ENCODE data around the gene OR13C9.
"Not testable (repeated sequence)": the region's sequence is repeated elsewhere in the genome, so short reads cannot be mapped to it uniquely, and the experiment has no call there.

OR13C9 gene, protein sequence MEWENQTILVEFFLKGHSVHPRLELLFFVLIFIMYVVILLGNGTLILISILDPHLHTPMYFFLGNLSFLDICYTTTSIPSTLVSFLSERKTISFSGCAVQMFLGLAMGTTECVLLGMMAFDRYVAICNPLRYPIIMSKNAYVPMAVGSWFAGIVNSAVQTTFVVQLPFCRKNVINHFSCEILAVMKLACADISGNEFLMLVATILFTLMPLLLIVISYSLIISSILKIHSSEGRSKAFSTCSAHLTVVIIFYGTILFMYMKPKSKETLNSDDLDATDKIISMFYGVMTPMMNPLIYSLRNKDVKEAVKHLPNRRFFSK

DNA sequence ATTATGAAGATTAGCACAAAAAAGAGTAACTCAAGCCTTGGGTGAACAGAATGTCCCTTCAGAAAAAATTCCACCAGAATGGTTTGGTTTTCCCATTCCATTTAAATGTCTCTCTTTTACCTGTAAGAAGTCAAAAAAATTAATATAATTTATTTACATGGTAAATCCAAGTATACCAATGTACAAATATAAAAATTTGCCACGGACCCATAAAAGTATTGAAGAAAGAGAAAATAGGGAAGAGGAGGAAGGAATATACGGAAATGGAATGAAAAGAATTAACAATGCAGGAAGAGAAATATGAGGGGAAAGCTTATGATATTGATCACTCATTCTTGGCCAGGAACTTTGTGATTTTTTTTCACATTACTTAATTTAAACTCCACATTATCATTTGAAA is at the start of gene OR13C9:
TSS of gene OR13C9 (minus strand) at position 101 of the 400 bp plus-strand sequence. CDS start at position 101, 0 bp downstream.
- Histone ChIP-seq H3K4me3 (ENCODE audit: low read depth, low read length) (no peak within 1 kb of the TSS), H3K36me3 (ENCODE audit: control insufficient read depth, insufficient read depth, low read length) (no peaks in the 10 kb centered on the region), H3K9me3 (ENCODE audit: control insufficient read depth, insufficient read depth, low read length) (no peaks in the 10 kb centered on the region), H3K27me3 (ENCODE audit: control insufficient read depth, insufficient read depth, low read length) (no peaks in the 10 kb centered on the region), H3K9ac (ENCODE audit: low read depth, low read length) (no peak within 1 kb of the TSS), H3K4me1 (ENCODE audit: control insufficient read depth, insufficient read depth, low read length) (no peaks in the 10 kb centered on the region), H3K27ac (ENCODE audit: low read depth, low read length) (no peak within 1 kb of the TSS)

DNA sequence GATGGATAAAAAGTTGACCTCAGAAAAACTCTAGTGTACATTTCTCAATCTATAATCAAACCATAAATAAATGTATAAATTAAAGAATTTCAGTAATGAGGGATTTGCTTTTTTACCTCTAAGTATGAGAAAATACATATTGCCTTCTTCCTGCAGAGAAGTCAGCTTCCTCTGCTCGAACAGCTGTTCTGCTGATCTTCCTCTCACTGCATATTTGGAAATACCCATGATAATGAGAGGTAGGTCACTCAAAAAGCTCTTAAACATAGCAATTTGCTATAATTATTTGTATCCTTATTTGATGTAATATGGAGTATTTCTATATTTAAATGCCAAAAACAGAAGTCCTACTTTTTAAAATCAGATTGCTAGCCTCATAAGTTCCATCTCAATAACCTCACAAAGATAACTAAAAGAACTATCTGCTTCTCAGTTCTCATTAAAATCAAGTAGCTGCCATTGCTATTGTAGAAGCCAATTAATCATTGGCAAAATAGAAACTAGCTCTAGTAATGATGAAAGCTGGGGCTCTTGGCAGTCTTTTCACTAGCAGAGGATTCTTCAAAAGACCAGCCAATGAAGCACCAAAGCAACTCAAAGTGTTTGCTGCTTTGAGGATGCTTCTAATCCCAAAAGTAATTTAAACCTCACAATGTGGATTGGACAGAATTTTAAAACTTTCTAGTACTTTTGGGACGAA is 40.6 kb upstream of the OR13C9 start:
- Histone ChIP-seq H3K4me3 (ENCODE audit: low read depth, low read length) (no peak overlapping the region), H3K36me3 (ENCODE audit: control insufficient read depth, insufficient read depth, low read length) (no peaks in the 10 kb centered on the region), H3K27me3 (ENCODE audit: control insufficient read depth, insufficient read depth, low read length) (no peaks in the 10 kb centered on the region), H3K4me1 (ENCODE audit: control insufficient read depth, insufficient read depth, low read length) (no peaks in the 10 kb centered on the region), H3K27ac (ENCODE audit: low read depth, low read length) (no peak overlapping the region), H3K9me3 (ENCODE audit: control insufficient read depth, insufficient read depth, low read length) (no peaks in the 10 kb centered on the region), H3K9ac (ENCODE audit: low read depth, low read length) (no peak overlapping the region)

DNA sequence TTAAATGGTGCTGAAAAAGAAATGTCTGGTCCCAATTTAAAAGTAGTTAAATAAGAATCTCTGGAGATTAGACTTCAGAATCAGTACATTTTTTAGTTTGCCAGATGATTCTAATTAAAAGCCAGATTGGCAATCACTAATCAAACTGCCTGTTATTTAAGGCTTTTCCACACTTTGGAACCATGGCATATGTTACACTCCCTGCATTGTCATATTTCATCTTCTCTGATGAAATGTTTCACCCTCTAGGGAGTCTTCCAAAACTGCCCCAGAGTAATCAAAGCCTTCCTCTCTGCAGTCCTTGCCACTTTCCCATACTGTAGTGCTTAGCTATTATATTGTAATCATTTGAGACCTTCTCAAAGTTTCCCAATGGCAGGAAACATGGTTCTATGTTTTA is 17.5 kb upstream of the OR13C9 start:
- Histone ChIP-seq H3K27ac (ENCODE audit: low read depth, low read length) (no peak overlapping the region), H3K27me3 (ENCODE audit: control insufficient read depth, insufficient read depth, low read length) (no peaks in the 10 kb centered on the region), H3K36me3 (ENCODE audit: control insufficient read depth, insufficient read depth, low read length) (no peaks in the 10 kb centered on the region), H3K4me3 (ENCODE audit: low read depth, low read length) (no peak overlapping the region), H3K9me3 (ENCODE audit: control insufficient read depth, insufficient read depth, low read length) (peaks cover 17% of the 10 kb centered on the region), H3K9ac (ENCODE audit: low read depth, low read length) (no peak overlapping the region), H3K4me1 (ENCODE audit: control insufficient read depth, insufficient read depth, low read length) (no peaks in the 10 kb centered on the region)

DNA sequence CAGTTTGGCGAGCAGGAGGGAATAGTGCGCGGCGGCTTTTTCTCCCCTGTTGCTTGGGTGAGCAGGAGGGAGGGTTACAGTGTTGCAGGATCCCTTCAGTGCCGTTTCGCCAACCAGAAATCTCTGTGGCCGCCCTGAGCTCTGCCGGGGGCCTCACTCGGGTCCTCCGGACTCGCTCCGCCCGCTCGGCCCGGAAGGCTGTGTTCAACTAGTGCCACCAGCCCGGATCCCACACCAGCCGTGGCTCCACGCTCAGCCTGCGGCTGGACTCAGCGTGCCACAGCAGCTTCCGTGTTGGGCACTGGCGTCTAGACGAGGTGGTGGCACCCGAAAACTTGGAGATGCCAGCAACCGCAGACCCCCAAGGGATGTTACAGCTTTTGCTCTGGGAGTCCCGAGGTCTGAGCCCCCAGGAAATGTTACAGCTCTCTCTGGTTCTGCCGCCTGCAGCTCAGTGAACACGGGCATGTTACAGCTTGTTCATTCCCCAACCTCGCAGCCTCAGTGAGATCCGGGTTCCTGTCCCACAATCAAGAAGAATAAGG is 16.0 kb upstream of the OR13C9 start:
- Histone ChIP-seq H3K4me3 (ENCODE audit: low read depth, low read length) (no peak overlapping the region), H3K4me1 (ENCODE audit: control insufficient read depth, insufficient read depth, low read length) (no peaks in the 10 kb centered on the region), H3K9me3 (ENCODE audit: control insufficient read depth, insufficient read depth, low read length) (peaks cover 10% of the 10 kb centered on the region), H3K27me3 (ENCODE audit: control insufficient read depth, insufficient read depth, low read length) (no peaks in the 10 kb centered on the region), H3K9ac (ENCODE audit: low read depth, low read length) (no peak overlapping the region), H3K27ac (ENCODE audit: low read depth, low read length) (no peak overlapping the region), H3K36me3 (ENCODE audit: control insufficient read depth, insufficient read depth, low read length) (no peaks in the 10 kb centered on the region)

DNA sequence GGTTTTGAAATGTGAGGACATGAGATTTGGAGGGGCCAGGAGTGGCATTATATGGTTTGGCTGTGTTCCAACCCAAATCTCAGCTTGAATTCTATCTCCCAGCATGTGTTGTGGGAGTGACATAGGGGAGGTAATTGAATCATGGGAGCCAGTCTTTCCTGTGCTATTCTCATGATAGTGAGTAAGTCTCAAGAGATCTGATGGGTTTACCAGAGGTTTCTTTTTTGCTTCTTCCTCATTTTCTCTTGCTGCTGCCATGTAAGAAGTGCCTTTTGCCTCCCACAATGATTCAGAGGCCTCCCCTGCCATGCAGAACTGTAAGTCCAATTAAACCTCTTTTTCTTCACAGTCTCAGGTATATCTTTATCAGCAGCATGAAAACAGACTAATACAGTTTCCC is 8.0 kb upstream of the OR13C9 start:
- not testable (repeated sequence) for H3K27me3 ChIP-seq (ENCODE audit: control insufficient read depth, insufficient read depth, low read length); H3K4me1 ChIP-seq (ENCODE audit: control insufficient read depth, insufficient read depth, low read length); H3K4me3 ChIP-seq (ENCODE audit: low read depth, low read length); H3K27ac ChIP-seq (ENCODE audit: low read depth, low read length); H3K9me3 ChIP-seq (ENCODE audit: control insufficient read depth, insufficient read depth, low read length); H3K9ac ChIP-seq (ENCODE audit: low read depth, low read length); H3K36me3 ChIP-seq (ENCODE audit: control insufficient read depth, insufficient read depth, low read length)

DNA sequence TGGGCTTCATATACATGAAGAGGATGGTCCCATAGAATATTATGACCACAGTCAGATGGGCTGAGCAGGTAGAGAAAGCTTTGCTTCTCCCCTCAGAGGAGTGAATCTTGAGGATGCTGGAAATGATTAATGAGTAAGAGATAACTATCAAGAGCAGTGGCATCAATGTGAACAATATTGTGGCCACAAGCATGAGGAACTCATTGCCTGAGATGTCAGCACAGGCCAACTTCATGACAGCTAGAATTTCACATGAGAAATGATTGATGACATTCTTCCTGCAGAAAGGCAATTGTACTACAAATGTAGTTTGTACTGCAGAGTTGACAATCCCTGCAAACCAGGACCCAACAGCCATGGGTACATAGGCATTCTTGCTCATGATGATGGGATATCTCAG is 586 bp downstream of the OR13C9 start:
- no peak overlapping the region for H3K4me3 ChIP-seq (ENCODE audit: low read depth, low read length)
- H3K9me3 ChIP-seq (ENCODE audit: control insufficient read depth, insufficient read depth, low read length): no peaks in the 10 kb centered on the region
- no peaks in the 10 kb centered on the region for H3K36me3 ChIP-seq (ENCODE audit: control insufficient read depth, insufficient read depth, low read length)
- no peaks in the 10 kb centered on the region for H3K27me3 ChIP-seq (ENCODE audit: control insufficient read depth, insufficient read depth, low read length)
- no peaks in the 10 kb centered on the region for H3K4me1 ChIP-seq (ENCODE audit: control insufficient read depth, insufficient read depth, low read length)
- H3K9ac ChIP-seq (ENCODE audit: low read depth, low read length): no peak overlapping the region
- no peak overlapping the region for H3K27ac ChIP-seq (ENCODE audit: low read depth, low read length)

DNA sequence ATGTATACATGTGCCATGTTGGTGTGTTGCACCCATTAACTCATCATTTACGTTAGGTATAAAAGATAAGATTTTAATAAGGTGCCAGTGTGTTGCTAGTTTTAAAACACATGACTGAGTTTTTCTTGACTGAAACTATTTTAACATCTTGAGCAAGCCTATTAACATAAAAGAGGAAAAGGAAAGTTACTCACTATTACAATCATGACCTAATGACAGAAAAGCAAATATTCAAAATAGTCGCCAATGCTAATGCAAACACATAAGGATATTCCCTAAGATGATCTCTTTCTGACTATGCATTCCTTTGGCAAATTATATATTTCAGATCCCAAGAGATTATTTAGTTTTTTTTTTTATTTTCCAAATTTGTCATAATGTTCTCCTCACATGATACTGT is 6.8 kb downstream of the OR13C9 start:
- Histone ChIP-seq H3K9ac (ENCODE audit: low read depth, low read length) (no peak overlapping the region), H3K27me3 (ENCODE audit: control insufficient read depth, insufficient read depth, low read length) (no peaks in the 10 kb centered on the region), H3K4me3 (ENCODE audit: low read depth, low read length) (no peak overlapping the region), H3K4me1 (ENCODE audit: control insufficient read depth, insufficient read depth, low read length) (no peaks in the 10 kb centered on the region), H3K9me3 (ENCODE audit: control insufficient read depth, insufficient read depth, low read length) (no peaks in the 10 kb centered on the region), H3K27ac (ENCODE audit: low read depth, low read length) (no peak overlapping the region), H3K36me3 (ENCODE audit: control insufficient read depth, insufficient read depth, low read length) (no peaks in the 10 kb centered on the region)

DNA sequence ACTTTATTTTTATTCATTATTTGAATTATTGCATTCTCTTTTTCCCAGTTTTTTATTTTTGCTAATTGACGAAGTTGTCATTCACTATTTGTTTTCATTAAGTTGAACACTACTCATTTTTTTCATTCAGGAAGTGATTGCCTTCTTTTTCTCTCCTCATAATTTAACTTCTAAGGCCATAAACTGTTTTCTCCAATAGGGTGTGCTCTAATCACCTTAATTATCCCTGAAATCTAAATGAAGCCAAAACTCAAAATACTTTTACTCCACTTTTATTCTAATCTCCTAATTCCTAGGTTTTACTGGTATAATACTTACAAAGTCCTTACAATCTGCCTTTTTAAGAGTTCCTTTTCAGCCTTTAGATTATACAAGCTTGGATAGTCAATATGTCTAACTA is 9.7 kb downstream of the OR13C9 start:
- no peak overlapping the region for H3K4me3 ChIP-seq (ENCODE audit: low read depth, low read length)
- H3K27ac ChIP-seq (ENCODE audit: low read depth, low read length): no peak overlapping the region
- no peaks in the 10 kb centered on the region for H3K4me1 ChIP-seq (ENCODE audit: control insufficient read depth, insufficient read depth, low read length)
- no peaks in the 10 kb centered on the region for H3K36me3 ChIP-seq (ENCODE audit: control insufficient read depth, insufficient read depth, low read length)
- no peaks in the 10 kb centered on the region for H3K9me3 ChIP-seq (ENCODE audit: control insufficient read depth, insufficient read depth, low read length)
- no peak overlapping the region for H3K9ac ChIP-seq (ENCODE audit: low read depth, low read length)
- no peaks in the 10 kb centered on the region for H3K27me3 ChIP-seq (ENCODE audit: control insufficient read depth, insufficient read depth, low read length)

DNA sequence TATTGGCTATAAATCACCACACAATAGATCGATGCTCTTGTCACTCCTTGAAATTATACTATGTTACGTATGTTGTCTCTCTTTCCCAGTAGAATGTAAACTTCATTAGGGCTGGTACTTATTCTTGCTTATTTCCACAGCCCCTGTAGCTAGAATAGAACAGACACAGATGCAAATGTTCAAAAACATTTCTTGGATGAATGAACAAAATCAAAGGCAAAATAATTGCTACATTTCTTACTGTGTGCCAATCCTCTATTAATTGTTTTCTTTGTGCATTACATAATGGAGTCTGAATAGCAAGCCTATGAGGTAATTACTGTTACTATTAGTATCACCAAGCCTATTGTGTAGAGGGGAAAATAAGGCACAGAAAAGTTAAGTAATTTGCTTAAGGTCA is 11.9 kb downstream of the OR13C9 start:
- no peak overlapping the region for H3K27ac ChIP-seq (ENCODE audit: low read depth, low read length)
- no peaks in the 10 kb centered on the region for H3K36me3 ChIP-seq (ENCODE audit: control insufficient read depth, insufficient read depth, low read length)
- no peaks in the 10 kb centered on the region for H3K9me3 ChIP-seq (ENCODE audit: control insufficient read depth, insufficient read depth, low read length)
- no peaks in the 10 kb centered on the region for H3K27me3 ChIP-seq (ENCODE audit: control insufficient read depth, insufficient read depth, low read length)
- H3K9ac ChIP-seq (ENCODE audit: low read depth, low read length): no peak overlapping the region
- no peak overlapping the region for H3K4me3 ChIP-seq (ENCODE audit: low read depth, low read length)
- H3K4me1 ChIP-seq (ENCODE audit: control insufficient read depth, insufficient read depth, low read length): no peaks in the 10 kb centered on the region

DNA sequence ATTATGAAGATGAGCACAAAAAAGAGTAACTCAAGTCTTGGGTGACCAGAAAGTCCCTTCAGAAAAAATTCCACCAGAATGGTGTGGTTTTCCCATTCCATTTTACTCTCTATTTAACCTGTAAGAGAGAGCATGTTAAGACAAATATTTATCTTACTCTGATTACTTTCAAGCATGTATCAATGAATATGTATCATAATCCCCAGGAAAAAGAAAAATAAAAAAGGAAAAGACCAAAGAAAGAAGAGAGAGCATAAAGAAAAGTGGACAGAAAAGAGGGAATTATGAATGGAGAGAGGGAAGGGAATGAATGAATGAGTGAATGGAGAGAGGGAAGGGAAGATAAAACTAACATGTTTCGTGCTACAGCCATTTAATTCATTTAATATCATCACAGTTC is 12.5 kb downstream of the OR13C9 start, which contains the start of gene OR13C2:
TSS of gene OR13C2 (minus strand) at position 101 of the 400 bp plus-strand sequence. CDS start at position 101, 0 bp downstream.
- H3K27ac ChIP-seq (ENCODE audit: low read depth, low read length); H3K4me1 ChIP-seq (ENCODE audit: control insufficient read depth, insufficient read depth, low read length); H3K9me3 ChIP-seq (ENCODE audit: control insufficient read depth, insufficient read depth, low read length); H3K36me3 ChIP-seq (ENCODE audit: control insufficient read depth, insufficient read depth, low read length); H3K9ac ChIP-seq (ENCODE audit: low read depth, low read length); H3K4me3 ChIP-seq (ENCODE audit: low read depth, low read length); H3K27me3 ChIP-seq (ENCODE audit: control insufficient read depth, insufficient read depth, low read length): not testable (repeated sequence)

DNA sequence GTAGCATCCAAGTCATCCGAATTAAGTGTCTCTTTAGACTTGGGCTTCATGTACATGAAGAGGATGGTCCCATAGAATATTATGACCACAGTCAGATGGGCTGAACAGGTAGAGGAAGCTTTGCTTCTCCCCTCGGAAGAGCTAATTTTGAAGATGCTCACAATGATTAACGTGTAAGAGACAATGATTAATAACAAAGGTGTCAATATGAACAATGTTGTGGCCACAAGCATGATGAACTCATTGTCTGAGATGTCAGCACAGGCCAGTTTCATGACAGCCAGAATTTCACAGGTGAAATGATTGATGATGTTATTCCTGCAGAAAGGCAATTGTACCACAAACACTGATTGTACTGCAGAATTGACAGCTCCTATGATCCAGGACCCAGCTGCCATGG is 13.2 kb downstream of the OR13C9 start:
- no peak overlapping the region for H3K4me3 ChIP-seq (ENCODE audit: low read depth, low read length)
- no peaks in the 10 kb centered on the region for H3K36me3 ChIP-seq (ENCODE audit: control insufficient read depth, insufficient read depth, low read length)
- no peaks in the 10 kb centered on the region for H3K27me3 ChIP-seq (ENCODE audit: control insufficient read depth, insufficient read depth, low read length)
- no peak overlapping the region for H3K27ac ChIP-seq (ENCODE audit: low read depth, low read length)
- H3K4me1 ChIP-seq (ENCODE audit: control insufficient read depth, insufficient read depth, low read length): no peaks in the 10 kb centered on the region
- no peaks in the 10 kb centered on the region for H3K9me3 ChIP-seq (ENCODE audit: control insufficient read depth, insufficient read depth, low read length)
- H3K9ac ChIP-seq (ENCODE audit: low read depth, low read length): no peak overlapping the region
